NCI-H226 (cell line): ENCODE results near the gene KLC1.
"Not testable (repeated sequence)": the region's sequence is repeated elsewhere in the genome, so short reads cannot be mapped to it uniquely, and the experiment has no call there.

Experiments
- DNase-seq: peaks from one replicate; pipeline ENCODE4 v3.0.0-alpha.2; 2015

KLC1 gene

DNA sequence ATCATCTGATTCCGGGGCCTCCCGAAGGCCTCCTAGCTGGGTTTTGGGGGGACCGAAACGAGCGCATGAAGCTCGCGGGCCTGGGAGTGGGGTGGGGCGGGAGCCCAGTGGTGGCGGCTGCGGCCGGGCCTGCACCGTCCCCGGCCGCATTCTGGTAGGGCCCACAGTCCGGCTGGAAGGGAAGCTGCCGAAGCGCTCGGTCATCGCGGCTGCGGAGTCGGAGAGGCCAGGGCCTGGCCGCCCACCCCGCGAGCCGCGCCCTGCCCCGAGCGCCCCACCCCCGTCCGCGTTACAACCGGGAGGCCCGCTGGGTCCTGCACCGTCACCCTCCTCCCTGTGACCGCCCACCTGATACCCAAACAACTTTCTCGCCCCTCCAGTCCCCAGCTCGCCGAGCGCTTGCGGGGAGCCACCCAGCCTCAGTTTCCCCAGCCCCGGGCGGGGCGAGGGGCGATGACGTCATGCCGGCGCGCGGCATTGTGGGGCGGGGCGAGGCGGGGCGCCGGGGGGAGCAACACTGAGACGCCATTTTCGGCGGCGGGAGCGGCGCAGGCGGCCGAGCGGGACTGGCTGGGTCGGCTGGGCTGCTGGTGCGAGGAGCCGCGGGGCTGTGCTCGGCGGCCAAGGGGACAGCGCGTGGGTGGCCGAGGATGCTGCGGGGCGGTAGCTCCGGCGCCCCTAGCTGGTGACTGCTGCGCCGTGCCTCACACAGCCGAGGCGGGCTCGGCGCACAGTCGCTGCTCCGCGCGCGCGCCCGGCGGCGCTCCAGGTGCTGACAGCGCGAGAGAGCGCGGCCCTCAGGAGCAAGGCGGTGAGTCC, at the start of gene KLC1:
Gene KLC1, plus strand, starts transcription at position 528 of the 819 bp plus-strand sequence. CDS start 25,354 bp downstream, outside the sequence.
- peak; percentile 60 for DNase-seq

DNA sequence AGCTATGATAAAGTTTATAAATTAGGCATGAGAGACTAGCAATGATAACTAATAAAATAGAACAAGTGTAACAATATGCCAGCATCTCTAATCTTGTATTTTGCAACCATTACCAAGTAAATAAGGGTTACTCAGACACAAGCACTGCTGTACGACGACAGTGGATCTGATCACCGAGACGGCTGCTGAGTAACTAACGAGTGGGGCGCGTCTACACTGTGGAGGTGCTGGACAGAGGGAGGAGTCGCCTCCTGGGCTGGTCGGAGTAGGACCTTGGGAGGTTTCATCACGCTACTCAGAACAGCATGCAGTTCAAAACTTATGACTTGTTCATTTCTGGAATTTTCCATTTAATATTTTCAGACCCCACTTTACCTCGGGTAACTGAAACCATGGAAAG, 47.8 kb upstream of the KLC1 start:
- DNase-seq = no peak

DNA sequence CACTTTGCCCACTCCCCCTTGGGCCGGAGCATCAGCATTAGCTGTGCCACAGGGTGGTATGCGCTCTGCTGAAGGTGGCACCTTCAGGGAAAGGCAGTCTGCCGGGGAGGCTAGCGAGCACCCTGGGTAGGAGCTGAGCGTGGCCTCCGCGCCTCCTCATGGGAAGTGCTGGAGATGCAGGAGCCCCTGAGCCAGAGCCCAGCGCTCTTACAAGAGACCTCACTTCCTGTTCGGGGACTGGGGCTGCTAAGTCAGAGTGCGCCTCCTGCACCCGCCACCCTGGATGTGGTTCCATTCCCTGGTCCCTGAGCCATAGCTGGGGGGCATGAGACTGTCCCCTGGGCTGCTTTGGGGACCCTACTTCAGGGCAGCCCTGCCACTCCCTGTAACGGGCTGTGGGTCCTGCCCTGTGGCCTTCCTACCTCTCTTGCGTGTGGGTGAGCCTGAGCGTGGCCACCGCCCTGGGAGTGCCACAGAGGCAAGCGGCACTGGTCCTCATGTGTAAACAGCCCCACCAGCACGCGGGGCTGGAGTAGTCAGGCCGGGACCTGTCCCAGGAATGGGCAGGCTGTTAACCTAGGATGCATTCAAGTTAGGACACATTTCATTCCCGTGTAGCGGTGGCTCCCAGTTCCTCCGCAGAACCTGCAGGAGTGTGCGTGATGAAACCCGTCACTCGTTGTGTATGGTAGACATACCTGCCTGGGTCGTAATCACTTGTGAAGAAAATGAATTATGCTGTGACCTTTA, 46.9 kb upstream of the KLC1 start:
- DNase-seq = no peak

- DNase-seq = no peak
Measured at GRCh38 chr14:103584326-103584915, 44.6 kb upstream of the KLC1 start.

- DNase-seq = no peak
Measured at GRCh38 chr14:103593577-103593976, 35.4 kb upstream of the KLC1 start.

- no peak for DNase-seq
Measured at GRCh38 chr14:103594265-103594664, 34.7 kb upstream of the KLC1 start.

GRCh38 chr14:103597623-103598377, 31.2 kb upstream of the KLC1 start:
- peak; percentile 86 for DNase-seq

DNA sequence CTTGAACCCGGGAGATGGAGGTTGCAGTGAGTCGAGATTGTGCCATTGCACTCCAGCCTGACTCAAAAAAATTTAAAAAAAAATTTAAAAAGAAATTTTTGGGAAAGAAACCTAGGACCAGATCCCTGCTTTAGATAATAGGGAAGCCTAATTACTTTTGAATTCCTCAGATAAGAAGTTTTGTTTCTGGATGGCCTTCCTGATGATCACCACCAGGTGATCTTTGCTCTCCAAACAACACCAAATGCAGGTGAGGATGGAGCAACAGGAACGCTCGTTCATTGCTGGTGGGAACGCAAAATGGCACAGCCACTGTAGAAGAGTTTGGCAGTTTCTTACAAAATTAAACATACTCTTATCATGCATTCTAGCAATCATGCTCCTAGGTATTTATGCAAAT, 28.5 kb upstream of the KLC1 start:
- no peak for DNase-seq

GRCh38 chr14:103604620-103605019, 24.4 kb upstream of the KLC1 start:
- no peak for DNase-seq

DNA sequence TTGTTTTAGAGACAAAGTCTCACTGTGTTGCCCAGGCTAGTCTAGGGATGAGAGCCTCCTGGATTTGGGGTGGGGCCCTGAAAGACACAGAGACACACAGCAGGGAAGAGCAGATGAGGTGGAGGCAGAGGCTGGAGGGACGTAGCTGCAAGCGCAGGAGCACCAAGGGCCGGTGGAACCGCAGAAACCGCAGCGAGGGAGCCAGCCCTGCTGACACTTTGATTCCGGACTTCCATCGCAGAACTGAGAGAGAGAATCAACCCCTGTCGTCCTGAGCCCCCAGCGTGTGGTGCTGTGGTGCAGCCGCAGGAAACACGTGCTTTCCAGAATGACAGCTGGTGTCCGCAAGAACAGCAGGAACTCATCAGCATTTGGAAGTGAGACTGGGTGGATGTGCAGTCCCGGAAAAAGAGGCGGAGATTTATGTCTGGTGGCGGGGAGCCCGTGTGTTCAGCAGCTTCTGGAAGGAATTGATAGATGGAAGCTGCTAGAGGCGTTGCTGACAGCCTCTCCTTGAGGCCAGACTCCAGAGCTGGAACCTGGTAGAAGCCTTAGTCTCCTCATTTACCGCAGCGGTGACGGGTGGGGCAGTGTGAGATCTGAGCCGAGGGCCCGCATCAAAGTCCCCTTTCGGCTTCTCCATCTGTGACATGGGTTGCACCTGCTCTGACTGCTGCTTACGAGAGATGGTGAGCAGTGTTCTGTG, 21.9 kb upstream of the KLC1 start:
- no peak for DNase-seq

DNA sequence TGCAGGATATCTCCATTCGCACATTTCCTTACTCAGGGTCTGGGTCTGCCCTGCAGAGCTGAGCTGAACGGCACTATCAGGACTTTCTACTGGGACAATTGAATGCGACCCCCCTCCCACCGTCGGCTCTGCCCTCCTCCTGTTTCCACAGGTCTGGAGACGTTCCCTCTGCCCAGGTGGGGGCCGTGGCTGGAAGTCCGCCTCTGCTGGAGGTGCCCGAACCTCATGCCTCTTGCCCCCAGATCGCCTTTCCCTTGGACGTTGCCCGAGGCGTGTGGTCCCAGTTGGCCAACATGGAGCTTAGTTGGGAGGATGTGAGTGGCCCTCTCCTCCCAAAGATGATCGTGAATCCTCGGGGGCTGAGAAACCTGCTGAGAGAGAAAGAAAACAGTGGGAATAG, 21.2 kb upstream of the KLC1 start:
- DNase-seq = no peak

GRCh38 chr14:103609081-103609480, 19.9 kb upstream of the KLC1 start:
- DNase-seq = not testable (repeated sequence)

- DNase-seq = no peak
Measured at GRCh38 chr14:103611215-103611614, 17.8 kb upstream of the KLC1 start.

- DNase-seq = no peak
Measured at GRCh38 chr14:103613517-103613916, 15.5 kb upstream of the KLC1 start.

DNA sequence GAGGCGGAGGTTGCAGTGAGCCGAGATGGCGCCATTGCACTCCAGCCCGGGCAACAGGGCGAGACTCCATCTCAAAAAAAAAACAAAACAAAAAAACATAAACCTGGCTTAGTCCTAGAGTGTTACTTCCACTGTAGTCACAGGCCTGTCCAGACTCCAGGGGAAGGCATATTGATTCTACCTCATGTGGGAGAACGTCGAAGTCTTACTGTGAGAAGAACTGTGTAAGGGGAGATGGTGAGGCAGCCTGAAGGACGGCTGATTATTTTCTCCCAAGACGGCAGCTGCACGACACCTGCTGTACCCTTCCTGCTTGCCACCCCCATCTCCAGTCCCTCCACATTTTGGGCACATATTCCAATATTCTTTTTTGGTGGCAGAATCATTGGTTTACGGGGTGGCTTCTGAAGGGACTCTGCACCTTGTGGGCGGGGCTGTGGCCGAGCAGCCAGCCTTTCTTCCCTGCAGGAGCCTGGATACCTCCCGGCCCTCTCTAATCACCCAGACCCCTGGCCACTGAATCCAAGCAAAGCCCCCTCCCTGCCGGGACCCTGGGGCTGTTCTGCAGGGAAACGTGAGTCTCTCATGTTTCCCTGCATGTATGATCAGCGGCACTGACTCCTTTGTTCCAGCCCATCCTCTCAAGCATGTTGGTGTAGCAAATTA, 12.2 kb upstream of the KLC1 start:
- DNase-seq = no peak

GRCh38 chr14:103619057-103619456, 10.0 kb upstream of the KLC1 start:
- DNase-seq = no peak

GRCh38 chr14:103621860-103622259, 7.2 kb upstream of the KLC1 start:
- DNase-seq = no peak

DNA sequence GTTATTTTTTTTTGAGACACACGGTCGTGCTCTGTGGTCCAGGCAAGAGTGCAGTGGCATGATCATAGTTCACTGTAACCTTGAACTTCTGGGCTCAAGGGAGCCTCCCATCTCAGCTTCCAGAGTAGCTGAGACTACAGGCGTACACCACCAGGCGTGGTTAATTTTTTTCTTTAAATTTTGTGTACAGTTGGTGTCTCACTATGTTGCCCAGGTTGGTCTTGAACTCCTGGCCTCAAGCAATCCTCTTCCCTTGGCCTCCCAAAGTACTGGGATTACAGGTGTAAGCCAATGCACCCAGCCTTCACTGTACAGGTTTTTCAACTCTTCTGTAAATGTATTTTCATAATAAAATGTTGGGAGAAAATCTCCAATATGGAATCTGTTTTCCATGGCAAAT, 5.7 kb upstream of the KLC1 start:
- DNase-seq = no peak

DNA sequence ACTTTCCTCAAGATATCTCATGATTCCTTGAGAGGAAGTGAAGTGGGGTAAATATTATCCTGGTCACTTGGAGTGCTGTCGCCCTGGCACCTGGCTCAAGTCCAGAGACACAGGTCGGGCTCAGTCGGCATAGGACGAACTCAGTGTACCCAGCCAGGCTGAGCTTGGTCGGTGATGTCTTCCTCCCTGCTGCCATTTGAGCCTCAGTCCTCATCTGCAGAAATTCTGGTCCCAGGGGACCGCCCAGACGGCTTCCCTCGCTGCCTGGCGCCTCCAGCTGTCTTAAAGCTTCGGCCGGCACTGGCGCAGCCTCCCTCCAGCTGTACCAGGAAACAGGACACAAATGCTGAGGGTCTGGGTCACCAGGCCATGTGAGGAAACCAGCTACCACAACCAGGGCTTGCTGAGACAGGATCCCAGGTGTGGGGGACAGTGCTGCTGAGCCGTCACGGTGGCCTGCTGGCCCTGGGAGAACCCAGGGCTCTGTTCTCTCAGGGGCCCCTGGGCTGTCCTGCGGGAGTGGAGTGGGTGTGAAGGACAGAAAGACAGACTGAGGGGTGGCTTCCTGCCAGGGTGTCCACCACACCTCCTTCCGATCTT, 5.0 kb upstream of the KLC1 start:
- DNase-seq = no peak

DNA sequence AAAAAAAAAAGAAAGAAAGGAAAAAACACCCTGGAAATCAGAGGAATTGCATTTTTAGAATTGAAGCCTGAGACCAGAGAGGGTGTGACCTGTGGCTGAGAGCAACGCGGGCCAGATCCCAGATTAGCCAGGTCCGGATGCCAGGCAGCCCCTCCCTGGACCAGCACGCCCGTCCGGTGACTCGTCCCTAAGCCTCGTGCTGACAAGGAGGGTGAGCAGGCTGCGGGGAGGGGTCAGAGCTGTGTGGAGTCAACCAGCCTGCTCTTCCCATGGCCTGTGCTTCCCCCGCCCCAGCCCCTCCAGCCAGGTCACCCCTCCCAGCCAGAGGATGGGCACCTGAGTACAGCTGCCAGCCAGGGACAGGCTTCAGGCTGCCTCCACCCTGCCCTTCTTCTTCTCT, 4.2 kb upstream of the KLC1 start:
- peak; percentile 72 for DNase-seq

DNA sequence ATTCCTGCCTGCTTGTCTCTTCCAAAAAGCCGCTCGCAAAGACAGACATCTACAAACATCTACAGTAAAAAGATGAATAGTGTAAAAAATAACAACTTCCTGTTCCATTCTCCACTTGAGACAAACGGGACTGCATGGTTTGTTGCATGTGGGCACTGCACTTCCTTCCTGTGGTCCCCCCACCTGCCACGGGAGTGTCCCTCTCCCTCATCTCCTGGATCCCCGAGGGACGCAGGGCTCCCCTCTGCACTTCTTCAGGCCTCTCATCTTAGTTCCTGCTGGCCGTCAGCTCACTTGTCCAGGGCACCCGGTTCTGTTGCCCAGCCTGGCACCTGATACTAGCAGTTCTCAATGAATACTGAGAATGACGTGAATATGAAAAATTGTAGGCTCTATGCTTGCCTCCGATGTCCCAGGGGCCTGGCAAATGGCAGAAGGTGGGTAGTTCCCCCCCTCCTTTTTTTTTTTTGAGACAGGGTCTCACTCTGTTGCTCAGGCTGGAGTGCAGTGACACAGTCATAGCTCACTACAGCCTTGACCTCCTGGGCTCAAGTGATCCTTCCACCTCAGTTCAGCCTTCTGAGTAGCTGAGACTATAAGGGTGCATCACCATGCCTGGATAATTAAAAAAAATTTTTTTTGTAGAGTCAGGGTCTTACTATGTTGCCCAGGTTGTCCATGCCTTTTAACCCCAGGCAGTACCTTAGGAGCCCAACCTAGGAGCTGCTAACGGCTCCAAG, 3.5 kb upstream of the KLC1 start:
- DNase-seq = no peak
